Keratinocyte (primary cell): ENCODE data around the gene SENP1. TPM values are rescaled to one million over a fixed set of nuclear protein-coding genes. Genes with fewer than 3 reads are reported as not detected.

ENCODE experiments used
- DNase-seq: peaks from one replicate; pipeline ENCODE4 v3.0.0-alpha.2; 2011; ENCODE audit warnings: low read depth, missing footprints, low spot score
- FAIRE-seq: peaks from 2 replicates; lab custom pipeline; 2011; peaks lifted over from hg19 to GRCh38; lab: Jason Lieb, UNC
- H2AFZ ChIP-seq: 2 replicates; pipeline ENCODE4 v1.6.0; 2012; ENCODE audit warnings: low read length, control low read depth, inconsistent platforms; ENCODE audit not compliant: control insufficient read depth
- H3K27ac ChIP-seq: 2 replicates; pipeline ENCODE4 v1.5.1; 2011; ENCODE audit warnings: low read length; ENCODE audit not compliant: control insufficient read depth, insufficient read depth
- H3K27me3 ChIP-seq: 3 replicates; pipeline ENCODE4 v1.6.0; 2011; ENCODE audit warnings: low read length; ENCODE audit not compliant: control insufficient read depth, insufficient read depth; ENCODE audit errors: extremely low read depth
- H3K36me3 ChIP-seq, 2 experiments: 2 replicates in 1 of 2; 3 replicates in 1 of 2; pipeline ENCODE4 v1.5.1; 2011; ENCODE audit warnings: low read length in 2 of 2, mild to moderate bottlenecking in 1 of 2; ENCODE audit not compliant: control insufficient read depth in 2 of 2, insufficient read depth in 2 of 2; ENCODE audit errors: extremely low read depth in 1 of 2
- H3K4me1 ChIP-seq: 3 replicates; pipeline ENCODE4 v1.5.1; 2011; ENCODE audit warnings: low read length; ENCODE audit not compliant: control insufficient read depth, insufficient read depth; ENCODE audit errors: extremely low read depth
- H3K4me2 ChIP-seq: 3 replicates; pipeline ENCODE4 v1.6.0; 2011; ENCODE audit warnings: low read depth, low read length; ENCODE audit not compliant: control insufficient read depth, insufficient read depth; ENCODE audit errors: extremely low read depth
- H3K4me3 ChIP-seq, 3 experiments: fragments of 200-600 bp in 1 of 3; sonication (generic) in 1 of 3; 2 replicates in 2 of 3; 3 replicates in 1 of 3; pipeline ENCODE4 v1.5.1; 2011 to 2016; ENCODE audit warnings: low read length in 3 of 3, mild to moderate bottlenecking in 3 of 3, control low read depth in 2 of 3, inconsistent platforms in 1 of 3, low read depth in 1 of 3, mixed read lengths in 1 of 3, mixed run types in 1 of 3, moderate library complexity in 1 of 3; ENCODE audit not compliant: control insufficient read depth in 2 of 3, insufficient read depth in 2 of 3; ENCODE audit errors: extremely low read depth in 1 of 3
- H3K79me2 ChIP-seq: 2 replicates; pipeline ENCODE4 v1.6.0; 2012; ENCODE audit warnings: low read length; ENCODE audit not compliant: control insufficient read depth, insufficient read depth
- H3K9ac ChIP-seq: 3 replicates; pipeline ENCODE4 v1.6.0; 2011; ENCODE audit warnings: low read length; ENCODE audit not compliant: control insufficient read depth, insufficient read depth; ENCODE audit errors: extremely low read depth
- H3K9me1 ChIP-seq: 3 replicates; pipeline ENCODE4 v1.6.0; 2011; ENCODE audit warnings: low read length; ENCODE audit not compliant: control insufficient read depth, insufficient read depth; ENCODE audit errors: extremely low read depth
- H3K9me3 ChIP-seq: 2 replicates; pipeline ENCODE4 v1.5.1; 2012; ENCODE audit warnings: low read depth, low read length; ENCODE audit not compliant: control insufficient read depth
- H4K20me1 ChIP-seq: 3 replicates; pipeline ENCODE4 v1.6.0; 2011; ENCODE audit warnings: low read length; ENCODE audit not compliant: control insufficient read depth, insufficient read depth; ENCODE audit errors: extremely low read depth
- EZH2 ChIP-seq: IDR thresholded peaks from one replicate; pipeline ENCODE4 v1.6.1; 2012; ENCODE audit warnings: inconsistent platforms, mild to moderate bottlenecking, low read length, moderate library complexity
- dilution Hi-C: fragments of 300-500 bp; cut with MboI; formaldehyde crosslinking; loops from one replicate; pipeline ENCODE4 v1.7.0; 2020; ENCODE audit warnings: low sequenced_read_pairs; ENCODE audit not compliant: extremely low pct_ligation_motif_present
- polyA plus RNA-seq, 5 experiments: library from polyadenylated mRNA; depleted of rRNA in 3 of 5; stranded (reverse) in 3 of 5; stranded (forward) in 1 of 5; unstranded in 1 of 5; fragments of >200 nt; gene quantifications; 1 replicate in 1 of 5; 2 replicates in 3 of 5; 3 replicates in 1 of 5; pipeline versions ENCODE4 v1.2.1 to v1.2.3, GENCODE V29; 2011 to 2012; ENCODE audit warnings: missing spikeins in 2 of 5, low read depth in 1 of 5, low replicate concordance in 1 of 5
- TF ChIP-seq, protein P1 (sequence below), 3 experiments: IDR thresholded peaks in 1 of 3; conservative IDR thresholded peaks in 1 of 3; optimal IDR thresholded peaks in 1 of 3; 2 replicates in 2 of 3; 3 replicates in 1 of 3; pipeline versions ENCODE3 to v1.5.1; 2011; ENCODE audit warnings: low read length in 3 of 3, mild to moderate bottlenecking in 3 of 3, moderate library complexity in 2 of 3, control low read depth in 1 of 3, inconsistent platforms in 1 of 3; ENCODE audit not compliant: insufficient read depth in 2 of 3; ENCODE audit errors: extremely low read depth in 1 of 3

Gene SENP1
- polyA plus RNA-seq, 1 donor (not counting 4 experiments of a cell fraction or from before 2014, with no cell fraction given): 15.4 TPM

DNA sequence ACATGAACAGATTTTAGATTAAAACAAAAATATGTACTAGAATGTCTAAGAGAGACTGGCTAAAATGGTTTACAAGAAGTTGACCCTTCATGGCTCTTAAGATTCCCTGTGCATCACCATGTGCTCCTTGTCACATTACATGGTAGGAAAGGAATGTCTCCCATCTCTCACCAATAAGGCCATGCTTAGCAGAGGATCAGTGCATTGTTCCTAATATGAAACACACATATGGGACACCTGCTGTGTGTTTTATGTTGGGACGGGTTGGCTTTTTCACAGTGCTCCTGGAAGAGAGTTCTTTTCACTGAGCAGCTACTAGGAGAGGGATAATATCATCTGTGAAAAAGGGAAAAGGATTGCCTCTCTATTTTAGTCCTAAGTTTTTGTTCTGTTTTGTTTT lies 22.9 kb upstream of the SENP1 start:
- H3K79me2 ChIP-seq: no peaks in the 10 kb centered on the region
- dilution Hi-C loops: no loop called here
- H3K9me1 ChIP-seq: peaks cover 3% of the 10 kb centered on the region
- H3K4me3 ChIP-seq: no peak overlapping the region
- H3K27me3 ChIP-seq: no peaks in the 10 kb centered on the region
- no peak for FAIRE-seq
- DNase-seq: no peak
- no peaks in the 10 kb centered on the region for H4K20me1 ChIP-seq
- no peak overlapping the region for H3K4me2 ChIP-seq
- no peak overlapping the region for H3K9ac ChIP-seq
- H3K27ac ChIP-seq: no peak overlapping the region
- H3K4me1 ChIP-seq: no peaks in the 10 kb centered on the region
- H2AFZ ChIP-seq: no peak overlapping the region
- H3K36me3 ChIP-seq: peaks cover 28 to 34% of the 10 kb centered on the region in 2 experiments
- H3K9me3 ChIP-seq: no peaks in the 10 kb centered on the region
- TF ChIP-seq, protein P1, sequence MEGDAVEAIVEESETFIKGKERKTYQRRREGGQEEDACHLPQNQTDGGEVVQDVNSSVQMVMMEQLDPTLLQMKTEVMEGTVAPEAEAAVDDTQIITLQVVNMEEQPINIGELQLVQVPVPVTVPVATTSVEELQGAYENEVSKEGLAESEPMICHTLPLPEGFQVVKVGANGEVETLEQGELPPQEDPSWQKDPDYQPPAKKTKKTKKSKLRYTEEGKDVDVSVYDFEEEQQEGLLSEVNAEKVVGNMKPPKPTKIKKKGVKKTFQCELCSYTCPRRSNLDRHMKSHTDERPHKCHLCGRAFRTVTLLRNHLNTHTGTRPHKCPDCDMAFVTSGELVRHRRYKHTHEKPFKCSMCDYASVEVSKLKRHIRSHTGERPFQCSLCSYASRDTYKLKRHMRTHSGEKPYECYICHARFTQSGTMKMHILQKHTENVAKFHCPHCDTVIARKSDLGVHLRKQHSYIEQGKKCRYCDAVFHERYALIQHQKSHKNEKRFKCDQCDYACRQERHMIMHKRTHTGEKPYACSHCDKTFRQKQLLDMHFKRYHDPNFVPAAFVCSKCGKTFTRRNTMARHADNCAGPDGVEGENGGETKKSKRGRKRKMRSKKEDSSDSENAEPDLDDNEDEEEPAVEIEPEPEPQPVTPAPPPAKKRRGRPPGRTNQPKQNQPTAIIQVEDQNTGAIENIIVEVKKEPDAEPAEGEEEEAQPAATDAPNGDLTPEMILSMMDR (optimal IDR thresholded peaks at IDR 0.05 in 1 of 3, IDR thresholded peaks at IDR 0.05 in 1 of 3, conservative IDR thresholded peaks at IDR 0.05 in 1 of 3; ENCODE audit: extremely low read depth in 1 of 3, insufficient read depth in 2 of 3, low read length in 3 of 3): no peak
- TF ChIP-seq EZH2: no peak

GRCh38 chr12:48126953-48127630 lies 21.2 kb upstream of the SENP1 start:
- Histone ChIP-seq H3K9me1 (peaks cover 3% of the 10 kb centered on the region), H3K27me3 (no peaks in the 10 kb centered on the region), H3K9ac (no peak overlapping the region), H3K79me2 (no peaks in the 10 kb centered on the region), H3K36me3 (peaks cover 17 to 18% of the 10 kb centered on the region in 2 experiments), H4K20me1 (no peaks in the 10 kb centered on the region), H3K4me3 (no peak overlapping the region), H3K4me2 (no peak overlapping the region), H3K4me1 (no peaks in the 10 kb centered on the region), H2AFZ (no peak overlapping the region), H3K27ac (no peak overlapping the region), H3K9me3 (no peaks in the 10 kb centered on the region)
- dilution Hi-C loops: no loop called here
- FAIRE-seq (no peak), DNase-seq (no peak)
- TF ChIP-seq, protein P1 (optimal IDR thresholded peaks at IDR 0.05 in 1 of 3, IDR thresholded peaks at IDR 0.05 in 1 of 3, conservative IDR thresholded peaks at IDR 0.05 in 1 of 3; ENCODE audit: extremely low read depth in 1 of 3, insufficient read depth in 2 of 3, low read length in 3 of 3): no peak
- TF ChIP-seq EZH2: no peak
